ENCODE data around the gene SPEF1. TPM values are rescaled to one million over a fixed set of nuclear protein-coding genes. Genes with fewer than 3 reads are reported as not detected.

Gene SPEF1
- total RNA-seq, 1 donor from 2014 or later = not detected

GRCh38 chr20:3811467-3812258 lies 30.4 kb upstream of the SPEF1 start:
- DNase-seq (ENCODE audit: low spot score) = peak; percentile 98
- intact Hi-C loops (cut with DNase I) = loop anchor here (2.0 kb wide), 1 partner anchor 15 kb away; the partner anchor contains the start of gene CDC25B

GRCh38 chr20:3808544-3808943 lies 27.3 kb upstream of the SPEF1 start:
- intact Hi-C loops (cut with DNase I) = no loop called here
- no peak for DNase-seq (ENCODE audit: low spot score)

GRCh38 chr20:3804781-3805180 lies 23.5 kb upstream of the SPEF1 start:
- DNase-seq (ENCODE audit: low spot score) = no peak
- intact Hi-C loops (cut with DNase I) = no loop called here

GRCh38 chr20:3804254-3804751 lies 23.1 kb upstream of the SPEF1 start:
- intact Hi-C loops (cut with DNase I) = no loop called here
- no peak for DNase-seq (ENCODE audit: low spot score)

- intact Hi-C loops (cut with DNase I) = no loop called here
- no peak for DNase-seq (ENCODE audit: low spot score)
Measured at GRCh38 chr20:3803854-3804253, 22.6 kb upstream of the SPEF1 start.

- DNase-seq (ENCODE audit: low spot score) = no peak
Measured at GRCh38 chr20:3803289-3803688, 22.0 kb upstream of the SPEF1 start.

GRCh38 chr20:3802524-3803239 lies 21.4 kb upstream of the SPEF1 start:
- no peak for DNase-seq (ENCODE audit: low spot score)
- intact Hi-C loops (cut with DNase I) = no loop called here

More at GRCh38 chr20:3803289-3803688, 22.0 kb upstream of the SPEF1 start:
- intact Hi-C loops (cut with DNase I) = no loop called here

GRCh38 chr20:3801846-3802245 lies 20.6 kb upstream of the SPEF1 start:
- intact Hi-C loops (cut with DNase I) = no loop called here
- no peak for DNase-seq (ENCODE audit: low spot score)

- DNase-seq (ENCODE audit: low spot score) = no peak
- intact Hi-C loops (cut with DNase I) = no loop called here
Measured at GRCh38 chr20:3801299-3801698, 20.1 kb upstream of the SPEF1 start.

- intact Hi-C loops (cut with DNase I) = no loop called here
- DNase-seq (ENCODE audit: low spot score) = no peak
Measured at GRCh38 chr20:3800878-3801260, 19.6 kb upstream of the SPEF1 start.

GRCh38 chr20:3800256-3800877 lies 19.1 kb upstream of the SPEF1 start:
- no peak for DNase-seq (ENCODE audit: low spot score)
- intact Hi-C loops (cut with DNase I) = no loop called here

GRCh38 chr20:3798908-3799248 lies 17.6 kb upstream of the SPEF1 start:
- intact Hi-C loops (cut with DNase I) = no loop called here
- DNase-seq (ENCODE audit: low spot score) = no peak

GRCh38 chr20:3798373-3798768 lies 17.1 kb upstream of the SPEF1 start:
- intact Hi-C loops (cut with DNase I) = no loop called here
- DNase-seq (ENCODE audit: low spot score) = no peak

- DNase-seq (ENCODE audit: low spot score) = no peak
- intact Hi-C loops (cut with DNase I) = loop anchor here (2.0 kb wide), 1 partner anchor 13 kb away; no protein-coding TSS in a partner anchor
Measured at GRCh38 chr20:3797592-3798372, 16.5 kb upstream of the SPEF1 start.

- no peak for DNase-seq (ENCODE audit: low spot score)
- intact Hi-C loops (cut with DNase I) = loop anchor here (2.0 kb wide), 1 partner anchor 14 kb away; no protein-coding TSS in a partner anchor
Measured at GRCh38 chr20:3797226-3797545, 15.9 kb upstream of the SPEF1 start.

- no peak for DNase-seq (ENCODE audit: low spot score)
- intact Hi-C loops (cut with DNase I) = loop anchor here (2.0 kb wide), 1 partner anchor 14 kb away; no protein-coding TSS in a partner anchor
Measured at GRCh38 chr20:3796477-3797225, 15.4 kb upstream of the SPEF1 start.

- DNase-seq (ENCODE audit: low spot score) = peak; percentile 97
Measured at GRCh38 chr20:3795511-3796468, 14.5 kb upstream of the SPEF1 start, which contains the start of gene CDC25B. CDC25B (plus strand) TSS chr20:3796310; CDS start chr20:3796532, 222 bp downstream.

More at GRCh38 chr20:3795511-3796468, 14.5 kb upstream of the SPEF1 start, which contains the start of gene CDC25B:
- intact Hi-C loops (cut with DNase I) = loop anchor here (2.0 kb wide), 1 partner anchor 15 kb away; no protein-coding TSS in a partner anchor
